ENCODE measurements around the gene KCNJ12.
A peak's percentile ranks its signal among the peaks of the same experiment; 100 is the strongest.
"Not testable (repeated sequence)": the region's sequence is repeated elsewhere in the genome, so short reads cannot be mapped to it uniquely, and the experiment has no call there.

The KCNJ12 gene

GRCh38 chr17:21408766-21409300 lies 32.7 kb downstream of the KCNJ12 start:
- DNase-seq = not testable (repeated sequence)

- peak; percentile 12 for DNase-seq
Observed at GRCh38 chr17:21409388-21409787, 33.2 kb downstream of the KCNJ12 start.

- DNase-seq = not testable (repeated sequence)
Observed at GRCh38 chr17:21409971-21410370, 33.8 kb downstream of the KCNJ12 start.

- not testable (repeated sequence) for DNase-seq
Observed at GRCh38 chr17:21410371-21410770, 34.2 kb downstream of the KCNJ12 start.

GRCh38 chr17:21410906-21411678 lies 34.9 kb downstream of the KCNJ12 start:
- not testable (repeated sequence) for DNase-seq

- not testable (repeated sequence) for DNase-seq
Observed at GRCh38 chr17:21411679-21412205, 35.6 kb downstream of the KCNJ12 start.

- not testable (repeated sequence) for DNase-seq
Observed at GRCh38 chr17:21412207-21412681, 36.1 kb downstream of the KCNJ12 start.

- DNase-seq = not testable (repeated sequence)
Observed at GRCh38 chr17:21413570-21414279, 37.6 kb downstream of the KCNJ12 start.

GRCh38 chr17:21414616-21415015 lies 38.5 kb downstream of the KCNJ12 start:
- not testable (repeated sequence) for DNase-seq

GRCh38 chr17:21415166-21415990 lies 39.2 kb downstream of the KCNJ12 start:
- not testable (repeated sequence) for DNase-seq

- not testable (repeated sequence) for DNase-seq
Observed at GRCh38 chr17:21416471-21416981, 40.4 kb downstream of the KCNJ12 start.

GRCh38 chr17:21417349-21417748 lies 41.2 kb downstream of the KCNJ12 start:
- DNase-seq = not testable (repeated sequence)

GRCh38 chr17:21417921-21418320 lies 41.8 kb downstream of the KCNJ12 start:
- DNase-seq = no peak

- no peak for DNase-seq
Observed at GRCh38 chr17:21418446-21419298, 42.5 kb downstream of the KCNJ12 start.

- no peak for DNase-seq
Observed at GRCh38 chr17:21419299-21420239, 43.4 kb downstream of the KCNJ12 start.

- DNase-seq = not testable (repeated sequence)
Observed at GRCh38 chr17:21420503-21421090, 44.4 kb downstream of the KCNJ12 start.

- DNase-seq = not testable (repeated sequence)
Observed at GRCh38 chr17:21421421-21422310, 45.5 kb downstream of the KCNJ12 start.
